ENCODE measurements around the gene INPP5D.

GRCh38 chr2:233130024-233130423 lies 69.9 kb downstream of the INPP5D start:
- TF ChIP-seq CTCF (IDR thresholded peaks at IDR 0.05) (no peak), POLR2A (IDR thresholded peaks at IDR 0.05) (no peak)

All from testis (tissue), 2 donors.